SK-N-SH (cell line): Measurements from ENCODE around the gene COL24A1. TPM values are rescaled to one million over a fixed set of nuclear protein-coding genes. Genes with fewer than 3 reads are reported as not detected.

Source experiments
- CTCF ChIA-PET: fragments of 300-600, 350-600 bp; formaldehyde crosslinking; extraction: SDS; loops from one replicate; lab custom pipeline; 2021; lab: Yijun Ruan, JAX
- POLR2A ChIA-PET: fragments of 350-600 bp; sonication (Branson Sonifier 250); formaldehyde crosslinking; extraction: SDS; loops from one replicate; lab custom pipeline; 2020; ENCODE audit warnings: antibody characterized with exemption, inconsistent platforms; lab: Yijun Ruan, JAX
- DNase-seq: peaks from one replicate; pipeline ENCODE4 v3.0.0; 2012
- H2AFZ ChIP-seq: fragments of 200-600 bp; sonication (generic); 2 replicates; pipeline ENCODE4 v1.8.1; 2016; ENCODE audit warnings: antibody characterized with exemption, mild to moderate bottlenecking, low read depth
- H3F3A ChIP-seq: fragments of 200-600 bp; sonication (generic); replicated peaks from 2 replicates; pipeline ENCODE3; 2016; ENCODE audit warnings: antibody characterized with exemption, mild to moderate bottlenecking; ENCODE audit not compliant: insufficient read depth
- H3K27ac ChIP-seq, 2 experiments: fragments of 200-500 bp in 1 of 2; fragments of 200-600 bp in 1 of 2; sonication (Bioruptor generic) in 1 of 2; sonication (generic), shearing (Covaris generic) in 1 of 2; 2 replicates each; pipeline versions ENCODE4 v1.5.1 to v1.6.1; 2014 to 2016; ENCODE audit warnings: low read depth in 2 of 2, inconsistent platforms in 1 of 2, low read length in 1 of 2, mild to moderate bottlenecking in 1 of 2, mixed read lengths in 1 of 2
- H3K27me3 ChIP-seq: fragments of 200-600 bp; sonication (generic), shearing (Covaris generic); 2 replicates; pipeline ENCODE4 v1.6.1; 2016; ENCODE audit warnings: mixed run types; ENCODE audit not compliant: insufficient read depth
- H3K36me3 ChIP-seq, 2 experiments: fragments of 200-500 bp in 1 of 2; fragments of 200-600 bp in 1 of 2; sonication (Bioruptor generic) in 1 of 2; sonication (generic) in 1 of 2; replicated peaks in 1 of 2; 2 replicates each; pipeline versions ENCODE3 to v1.5.1; 2014 to 2016; ENCODE audit warnings: low read length in 1 of 2, mild to moderate bottlenecking in 1 of 2; ENCODE audit not compliant: insufficient read depth in 2 of 2, control insufficient read depth in 1 of 2
- H3K4me1 ChIP-seq, 2 experiments: fragments of 200-500 bp in 1 of 2; fragments of 200-600 bp in 1 of 2; sonication (Bioruptor generic) in 1 of 2; sonication (generic), shearing (Covaris generic) in 1 of 2; 2 replicates each; pipeline versions ENCODE4 v1.5.1 to v1.6.1; 2014 to 2016; ENCODE audit warnings: low read depth in 1 of 2, low read length in 1 of 2, mixed run types in 1 of 2; ENCODE audit not compliant: insufficient read depth in 2 of 2, control insufficient read depth in 1 of 2
- H3K4me2 ChIP-seq: fragments of 200-600 bp; sonication (generic), shearing (Covaris generic); 2 replicates; pipeline ENCODE4 v1.6.1; 2017; ENCODE audit warnings: mixed run types
- H3K4me3 ChIP-seq, 2 experiments: fragments of 200-500 bp in 1 of 2; fragments of 200-600 bp in 1 of 2; sonication (Bioruptor generic) in 1 of 2; sonication (generic), shearing (Covaris generic) in 1 of 2; 2 replicates each; pipeline versions ENCODE4 v1.5.1 to v1.8.1; 2014 to 2016; ENCODE audit warnings: low read depth in 2 of 2, inconsistent platforms in 1 of 2, low read length in 1 of 2, mild to moderate bottlenecking in 1 of 2, mixed read lengths in 1 of 2, moderate library complexity in 1 of 2
- H3K79me2 ChIP-seq: fragments of 200-600 bp; sonication (generic); 2 replicates; pipeline ENCODE4 v1.8.1; 2017; ENCODE audit warnings: mild to moderate bottlenecking; ENCODE audit not compliant: insufficient read depth
- H3K9ac ChIP-seq: fragments of 200-600 bp; sonication (generic); 2 replicates; pipeline ENCODE4 v1.6.1; 2017; ENCODE audit warnings: mixed run types
- H3K9me2 ChIP-seq: fragments of 200-600 bp; sonication (generic); 2 replicates; pipeline ENCODE4 v1.6.1; 2017; ENCODE audit warnings: mixed run types
- H3K9me3 ChIP-seq: fragments of 200-600 bp; sonication (generic); 2 replicates; pipeline ENCODE4 v1.6.1; 2017; ENCODE audit warnings: mixed run types, mild to moderate bottlenecking, moderate library complexity
- H4K20me1 ChIP-seq: fragments of 200-600 bp; sonication (generic); 2 replicates; pipeline ENCODE4 v1.6.1; 2017; ENCODE audit warnings: mild to moderate bottlenecking, mixed run types; ENCODE audit not compliant: insufficient read depth
- CTCF ChIP-seq: fragments of 200-600 bp; sonication (generic); IDR thresholded peaks from 2 replicates; pipeline ENCODE4 v1.6.1; 2017; ENCODE audit warnings: antibody characterized with exemption, mild to moderate bottlenecking, moderate library complexity
- EP300 ChIP-seq, 2 experiments: IDR thresholded peaks; 2 replicates each; pipeline versions ENCODE4 v1.4.0 to v1.6.1; 2012; ENCODE audit warnings: borderline replicate concordance in 1 of 2, low read depth in 1 of 2, low read length in 1 of 2
- EZH2phosphoT487 ChIP-seq: fragments of 200-600 bp; sonication (generic); IDR thresholded peaks from 2 replicates; pipeline ENCODE4 v1.6.1; 2017; ENCODE audit warnings: low read depth, mixed run types, mild to moderate bottlenecking, antibody characterized with exemption, moderate library complexity, borderline replicate concordance
- FOXM1 ChIP-seq: IDR thresholded peaks from 2 replicates; pipeline ENCODE4 v1.4.0; 2012; ENCODE audit warnings: low read depth, mild to moderate bottlenecking
- GATA2 ChIP-seq: sonication (generic); formaldehyde crosslinking; IDR thresholded peaks from 2 replicates; pipeline ENCODE4 v1.5.0; 2020; ENCODE audit warnings: mild to moderate bottlenecking, missing genetic modification reagents
- IRF3 ChIP-seq: fragments of 150-350 bp; IDR thresholded peaks from 2 replicates; pipeline ENCODE4 v1.6.1; 2016; ENCODE audit warnings: mild to moderate bottlenecking, low read depth, low read length
- JUND ChIP-seq: IDR thresholded peaks from 2 replicates; pipeline ENCODE4 v1.4.0; 2012
- MAX ChIP-seq: IDR thresholded peaks from 2 replicates; pipeline ENCODE4 v1.4.0; 2012; ENCODE audit warnings: low read depth
- MXI1 ChIP-seq: IDR thresholded peaks from 2 replicates; pipeline ENCODE4 v1.6.1; 2012; ENCODE audit warnings: mild to moderate bottlenecking, low read depth, low read length, improper control_type of control experiment
- NFIC ChIP-seq: IDR thresholded peaks from 2 replicates; pipeline ENCODE4 v1.4.0; 2012; ENCODE audit warnings: borderline replicate concordance
- PBX3 ChIP-seq: IDR thresholded peaks from 2 replicates; pipeline ENCODE4; 2012
- RAD21 ChIP-seq: IDR thresholded peaks from 2 replicates; pipeline ENCODE4 v1.6.1; 2012; ENCODE audit warnings: mild to moderate bottlenecking, low read length
- RCOR1 ChIP-seq: fragments of 150-350 bp; IDR thresholded peaks from 2 replicates; pipeline ENCODE4 v1.6.1; 2017; ENCODE audit warnings: antibody characterized with exemption, low read length
- RFX5 ChIP-seq: IDR thresholded peaks from 2 replicates; pipeline ENCODE4 v1.6.1; 2012; ENCODE audit warnings: mild to moderate bottlenecking, improper control_type of control experiment, low read length
- RXRA ChIP-seq: IDR thresholded peaks from 2 replicates; pipeline ENCODE4 v1.4.0; 2012; ENCODE audit warnings: low read depth, mild to moderate bottlenecking, borderline replicate concordance
- SIN3A ChIP-seq: IDR thresholded peaks from 2 replicates; pipeline ENCODE4 v1.6.1; 2012; ENCODE audit warnings: low read depth, mild to moderate bottlenecking, low read length, moderate library complexity, borderline replicate concordance
- TAF1 ChIP-seq: IDR thresholded peaks from 2 replicates; pipeline ENCODE4 v1.6.1; 2012; ENCODE audit warnings: low read depth, mild to moderate bottlenecking, low read length, moderate library complexity, borderline replicate concordance
- TEAD4 ChIP-seq: IDR thresholded peaks from 2 replicates; pipeline ENCODE4 v1.4.0; 2012; ENCODE audit warnings: mild to moderate bottlenecking, borderline replicate concordance; ENCODE audit not compliant: insufficient read depth
- USF1 ChIP-seq: IDR thresholded peaks from 2 replicates; pipeline ENCODE4 v1.4.0; 2012; ENCODE audit warnings: low read depth, borderline replicate concordance
- USF2 ChIP-seq: fragments of 150-350 bp; IDR thresholded peaks from 2 replicates; pipeline ENCODE4 v1.6.1; 2017; ENCODE audit warnings: antibody characterized with exemption, low read length, low read depth, borderline replicate concordance
- YY1 ChIP-seq: IDR thresholded peaks from 2 replicates; pipeline ENCODE4 v1.4.0; 2012; ENCODE audit warnings: low read depth, mild to moderate bottlenecking
- WGBS: methylation state at CpG from one replicate; pipeline ENCODE4 v1.1.6; 2017; ENCODE audit warnings: low lambda C conversion rate; 5-methylcytosine and 5-hydroxymethylcytosine counted together
- polyA plus RNA-seq, 3 experiments: library from polyadenylated mRNA; depleted of rRNA; stranded (reverse); fragments of >200 nt; gene quantifications; 2 replicates each; pipeline ENCODE4 v1.2.3, GENCODE V29; 2012

Gene COL24A1
- polyA plus RNA-seq, 1 of the 3 experiments (the other 2 are of a cell fraction) = not detected

GRCh38 chr1:85975912-85976371 lies 180.6 kb downstream of the COL24A1 start:
- no peak overlapping the region for H2AFZ ChIP-seq
- TF ChIP-seq CTCF = no peak
- no peak for TF ChIP-seq IRF3
- TF ChIP-seq RXRA = no peak
- TF ChIP-seq RCOR1 = no peak
- no peak for TF ChIP-seq SIN3A
- no peak for TF ChIP-seq RFX5
- no peak for TF ChIP-seq PBX3
- no peak for TF ChIP-seq YY1
- no peak for TF ChIP-seq MAX
- no peak for TF ChIP-seq RAD21
- TF ChIP-seq JUND = no peak
- no peak for TF ChIP-seq MXI1
- no peak for TF ChIP-seq GATA2 (CRISPR knock-in tag)
- TF ChIP-seq TAF1 = no peak
- no peak for TF ChIP-seq NFIC
- DNase-seq = no peak
- no peaks in the 10 kb centered on the region for H3K36me3 ChIP-seq
- no peaks in the 10 kb centered on the region for H3K27me3 ChIP-seq
- WGBS = 20% methylated on average over 5 of the region's 5 CpGs
- no peaks in the 10 kb centered on the region for H3K4me1 ChIP-seq
- H4K20me1 ChIP-seq = no peaks in the 10 kb centered on the region
- H3K4me3 ChIP-seq = no peak overlapping the region
- no peaks in the 10 kb centered on the region for H3K9me3 ChIP-seq
- H3F3A ChIP-seq = no peaks in the 10 kb centered on the region
- H3K9ac ChIP-seq = no peak overlapping the region
- ChIA-PET CTCF (interaction anchor here (0.7 kb wide), 1 partner anchor 42 kb away, joined by 3 read pairs; no protein-coding TSS in a partner anchor), POLR2A (no interaction called here)
- H3K27ac ChIP-seq = no peak overlapping the region
- H3K4me2 ChIP-seq = no peak overlapping the region
- H3K9me2 ChIP-seq = no peaks in the 10 kb centered on the region
- no peaks in the 10 kb centered on the region for H3K79me2 ChIP-seq

GRCh38 chr1:85962457-85962856 lies 194.1 kb downstream of the COL24A1 start:
- no peaks in the 10 kb centered on the region for H4K20me1 ChIP-seq
- CTCF ChIA-PET = no interaction called here
- H3K36me3 ChIP-seq = no peaks in the 10 kb centered on the region
- H3K4me3 ChIP-seq = no peak overlapping the region
- POLR2A ChIA-PET = no interaction called here
- H3K9ac ChIP-seq = no peak overlapping the region
- no peaks in the 10 kb centered on the region; the same call in 1 of the 2 replicates for H3K9me2 ChIP-seq
- H3K27me3 ChIP-seq = no peaks in the 10 kb centered on the region; the same call in 1 of the 2 replicates
- 54% methylated on average over 2 of the region's 2 CpGs for WGBS
- H3F3A ChIP-seq = no peaks in the 10 kb centered on the region
- H3K4me1 ChIP-seq = no peaks in the 10 kb centered on the region
- DNase-seq = no peak
- H3K4me2 ChIP-seq = no peak overlapping the region
- no peaks in the 10 kb centered on the region for H3K79me2 ChIP-seq
- no peaks in the 10 kb centered on the region for H3K9me3 ChIP-seq
- H2AFZ ChIP-seq = no peak overlapping the region
- no peak overlapping the region for H3K27ac ChIP-seq
- no peak for TF ChIP-seq JUND
- TF ChIP-seq USF2 = no peak
- TF ChIP-seq FOXM1 = no peak
- TF ChIP-seq RFX5 = no peak
- no peak for TF ChIP-seq EZH2phosphoT487
- TF ChIP-seq USF1 = no peak
- no peak for TF ChIP-seq IRF3
- no peak for TF ChIP-seq TEAD4
- no peak for TF ChIP-seq EP300 (IDR thresholded peaks at IDR 0.05; ENCODE audit: borderline replicate concordance in 1 of 2, low read depth in 1 of 2, low read length in 1 of 2)
- TF ChIP-seq MAX = no peak
